ENCODE results near the gene SUGCT.

Gene SUGCT

GRCh38 chr7:40640566-40640965, 505.8 kb downstream of the SUGCT start:
- Histone ChIP-seq H3K27ac (ENCODE audit: low read length) (no peak overlapping the region), H3K9ac (ENCODE audit: low read depth, low read length) (no peak overlapping the region), H3K79me2 (ENCODE audit: insufficient read depth, low read length) (no peaks in the 10 kb centered on the region), H3K9me3 (ENCODE audit: insufficient read depth, low read length, severe bottlenecking) (no peaks in the 10 kb centered on the region), H3K4me1 (ENCODE audit: insufficient read depth, low read length) (no peaks in the 10 kb centered on the region; the same call in 1 of the 2 replicates), H3K27me3 (ENCODE audit: insufficient read depth, low read length, poor library complexity) (no peaks in the 10 kb centered on the region), H3K4me3 (ENCODE audit: low read depth in 1 of 2, low read length in 2 of 2) (no peak overlapping the region), H3K4me2 (ENCODE audit: insufficient read depth, low read length) (no peak overlapping the region), H3K36me3 (ENCODE audit: insufficient read depth, low read length) (no peaks in the 10 kb centered on the region), H4K20me1 (ENCODE audit: insufficient read depth, low read length) (no peaks in the 10 kb centered on the region), H2AFZ (ENCODE audit: low read depth, low read length) (no peak overlapping the region)
- TF ChIP-seq EZH2 (IDR thresholded peaks at IDR 0.05; ENCODE audit: borderline replicate concordance, low read depth, low read length, severe bottlenecking) (no peak), CTCF (IDR thresholded peaks at IDR 0.05; ENCODE audit: borderline replicate concordance, extremely low read depth, low read length, poor library complexity, severe bottlenecking) (no peak)
- DNase-seq (no peak), ATAC-seq (ENCODE audit: insufficient read depth, low read depth) (no peak)

GRCh38 chr7:40641701-40642100, 506.9 kb downstream of the SUGCT start:
- Histone ChIP-seq H3K4me1 (ENCODE audit: insufficient read depth, low read length) (no peaks in the 10 kb centered on the region; the same call in 1 of the 2 replicates), H3K4me2 (ENCODE audit: insufficient read depth, low read length) (no peak overlapping the region), H3K4me3 (ENCODE audit: low read depth in 1 of 2, low read length in 2 of 2) (no peak overlapping the region), H3K9me3 (ENCODE audit: insufficient read depth, low read length, severe bottlenecking) (no peaks in the 10 kb centered on the region), H3K79me2 (ENCODE audit: insufficient read depth, low read length) (no peaks in the 10 kb centered on the region), H4K20me1 (ENCODE audit: insufficient read depth, low read length) (no peaks in the 10 kb centered on the region), H3K9ac (ENCODE audit: low read depth, low read length) (no peak overlapping the region), H2AFZ (ENCODE audit: low read depth, low read length) (no peak overlapping the region), H3K36me3 (ENCODE audit: insufficient read depth, low read length) (no peaks in the 10 kb centered on the region), H3K27me3 (ENCODE audit: insufficient read depth, low read length, poor library complexity) (no peaks in the 10 kb centered on the region), H3K27ac (ENCODE audit: low read length) (no peak overlapping the region)
- ATAC-seq (ENCODE audit: insufficient read depth, low read depth) (no peak), DNase-seq (no peak)
- TF ChIP-seq EZH2 (IDR thresholded peaks at IDR 0.05; ENCODE audit: borderline replicate concordance, low read depth, low read length, severe bottlenecking) (no peak), CTCF (IDR thresholded peaks at IDR 0.05; ENCODE audit: borderline replicate concordance, extremely low read depth, low read length, poor library complexity, severe bottlenecking) (no peak)

- Histone ChIP-seq H3K27ac (ENCODE audit: low read length) (no peak overlapping the region), H3K4me3 (ENCODE audit: low read depth in 1 of 2, low read length in 2 of 2) (no peak overlapping the region), H3K79me2 (ENCODE audit: insufficient read depth, low read length) (no peaks in the 10 kb centered on the region), H3K27me3 (ENCODE audit: insufficient read depth, low read length, poor library complexity) (no peaks in the 10 kb centered on the region), H2AFZ (ENCODE audit: low read depth, low read length) (no peak overlapping the region; the same call in 1 of the 2 replicates), H3K9ac (ENCODE audit: low read depth, low read length) (no peak overlapping the region), H3K4me2 (ENCODE audit: insufficient read depth, low read length) (no peak overlapping the region), H3K36me3 (ENCODE audit: insufficient read depth, low read length) (no peaks in the 10 kb centered on the region), H3K9me3 (ENCODE audit: insufficient read depth, low read length, severe bottlenecking) (no peaks in the 10 kb centered on the region), H3K4me1 (ENCODE audit: insufficient read depth, low read length) (no peaks in the 10 kb centered on the region; the same call in 1 of the 2 replicates), H4K20me1 (ENCODE audit: insufficient read depth, low read length) (no peaks in the 10 kb centered on the region)
- ATAC-seq (ENCODE audit: insufficient read depth, low read depth) (no peak), DNase-seq (no peak)
- TF ChIP-seq EZH2 (IDR thresholded peaks at IDR 0.05; ENCODE audit: borderline replicate concordance, low read depth, low read length, severe bottlenecking) (no peak), CTCF (IDR thresholded peaks at IDR 0.05; ENCODE audit: borderline replicate concordance, extremely low read depth, low read length, poor library complexity, severe bottlenecking) (no peak)
Measured at GRCh38 chr7:40643664-40644063, 508.9 kb downstream of the SUGCT start.

Measured in DND-41 (cell line).